ENCODE measurements around the gene NSD1. TPM values are rescaled to one million over a fixed set of nuclear protein-coding genes. Genes with fewer than 3 reads are reported as not detected.

The NSD1 gene
- total and polyA plus RNA-seq, 2 experiments from 2014 or later = 26.6 to 28.8 TPM

- H3K4me1 ChIP-seq (ENCODE audit: insufficient read depth) = peaks cover 23% of the 10 kb centered on the region
- no peak overlapping the region for H3K4me3 ChIP-seq
- H3K4me2 ChIP-seq = peak overlapping the region; percentile 98
- 85% methylated on average over 10 of the region's 10 CpGs for WGBS (ENCODE audit: low lambda C conversion rate, missing lambda C conversion rate)
- no peak overlapping the region for H2AFZ ChIP-seq
- H4K20me1 ChIP-seq (ENCODE audit: insufficient read depth, poor library complexity, severe bottlenecking) = peaks cover 7% of the 10 kb centered on the region
- TF ChIP-seq CTCF (IDR thresholded peaks at IDR 0.05; ENCODE audit: poor library complexity) (peak; percentile 73), EZH2phosphoT487 (IDR thresholded peaks at IDR 0.05; ENCODE audit: low read depth, severe bottlenecking, unreplicated experiment) (no peak)
- H3K79me2 ChIP-seq = peaks cover 38% of the 10 kb centered on the region
- H3K9me3 ChIP-seq (ENCODE audit: low read depth) = no peaks in the 10 kb centered on the region
- H3K27ac ChIP-seq = no peak overlapping the region
- peak; percentile 79 for DNase-seq (ENCODE audit: low spot score)
- H3K27me3 ChIP-seq = no peaks in the 10 kb centered on the region
- no peaks in the 10 kb centered on the region for H3K9me2 ChIP-seq (replicated peaks; ENCODE audit: insufficient read depth)
- H3K36me3 ChIP-seq (replicated peaks; ENCODE audit: insufficient read depth, low read depth) = no peaks in the 10 kb centered on the region
Measured at GRCh38 chr5:177309351-177310191, 176.0 kb downstream of the NSD1 start.

- 95% methylated on average over 13 of the region's 13 CpGs for WGBS (ENCODE audit: low lambda C conversion rate, missing lambda C conversion rate)
- H3K36me3 ChIP-seq (replicated peaks; ENCODE audit: insufficient read depth, low read depth) = no peaks in the 10 kb centered on the region
- H3K4me2 ChIP-seq = peak overlapping the region; percentile 98
- DNase-seq (ENCODE audit: low spot score) = no peak
- peaks cover 4% of the 10 kb centered on the region for H4K20me1 ChIP-seq (ENCODE audit: insufficient read depth, poor library complexity, severe bottlenecking)
- H3K9me3 ChIP-seq (ENCODE audit: low read depth) = no peaks in the 10 kb centered on the region
- H3K27me3 ChIP-seq = no peaks in the 10 kb centered on the region
- H2AFZ ChIP-seq = no peak overlapping the region
- H3K4me1 ChIP-seq (ENCODE audit: insufficient read depth) = peaks cover 23% of the 10 kb centered on the region
- peaks cover 31% of the 10 kb centered on the region for H3K79me2 ChIP-seq
- H3K9me2 ChIP-seq (replicated peaks; ENCODE audit: insufficient read depth) = no peaks in the 10 kb centered on the region
- TF ChIP-seq CTCF (IDR thresholded peaks at IDR 0.05; ENCODE audit: poor library complexity) = no peak
- TF ChIP-seq EZH2 (IDR thresholded peaks at IDR 0.05; ENCODE audit: borderline replicate concordance) = no peak
- no peak for TF ChIP-seq EZH2phosphoT487 (IDR thresholded peaks at IDR 0.05; ENCODE audit: low read depth, severe bottlenecking, unreplicated experiment)
- H3K4me3 ChIP-seq = no peak overlapping the region
- no peak overlapping the region for H3K27ac ChIP-seq
Measured at GRCh38 chr5:177310332-177310731, 176.8 kb downstream of the NSD1 start.

GRCh38 chr5:177310757-177311391, 177.3 kb downstream of the NSD1 start:
- DNase-seq (ENCODE audit: low spot score) = no peak
- Histone ChIP-seq H3K4me2 (peak overlapping the region; percentile 98), H3K36me3 (replicated peaks; ENCODE audit: insufficient read depth, low read depth) (no peaks in the 10 kb centered on the region), H4K20me1 (ENCODE audit: insufficient read depth, poor library complexity, severe bottlenecking) (no peaks in the 10 kb centered on the region), H3K27ac (no peak overlapping the region), H3K9me3 (ENCODE audit: low read depth) (no peaks in the 10 kb centered on the region), H3K79me2 (peaks cover 25% of the 10 kb centered on the region), H3K4me1 (ENCODE audit: insufficient read depth) (peaks cover 18% of the 10 kb centered on the region), H2AFZ (no peak overlapping the region), H3K27me3 (no peaks in the 10 kb centered on the region), H3K4me3 (no peak overlapping the region), H3K9me2 (replicated peaks; ENCODE audit: insufficient read depth) (no peaks in the 10 kb centered on the region)
- WGBS (ENCODE audit: low lambda C conversion rate, missing lambda C conversion rate) = 31% methylated on average over 10 of the region's 20 CpGs
- TF ChIP-seq EZH2phosphoT487 (IDR thresholded peaks at IDR 0.05; ENCODE audit: low read depth, severe bottlenecking, unreplicated experiment) (no peak), EZH2 (IDR thresholded peaks at IDR 0.05; ENCODE audit: borderline replicate concordance) (no peak), CTCF (IDR thresholded peaks at IDR 0.05; ENCODE audit: poor library complexity) (no peak)
